OCI-LY7 (cell line): ENCODE results near the gene TAF3. TPM values are rescaled to one million over a fixed set of nuclear protein-coding genes. Genes with fewer than 3 reads are reported as not detected.

Source experiments
- BruUV-seq: library from RNA; stranded (reverse); fragments of 400-500 nt; replicated peaks from 2 replicates; lab custom pipeline; 2021; lab: Mats Ljungman, UMichigan
- CTCF ChIA-PET: fragments of 300-600 bp; sonication (Branson Sonifier 250); formaldehyde crosslinking; loops from one replicate; lab custom pipeline; 2022; ENCODE audit warnings: antibody characterized with exemption; ENCODE audit not compliant: unreplicated experiment; lab: Charles Lee
- POLR2A ChIA-PET: fragments of 300-600 bp; sonication (Branson Sonifier 250); formaldehyde crosslinking; loops from one replicate; lab custom pipeline; 2022; ENCODE audit warnings: antibody characterized with exemption; lab: Charles Lee
- DNase-seq: peaks from one replicate; pipeline ENCODE4 v3.0.0-alpha.2; 2015; ENCODE audit warnings: low spot score
- H2AFZ ChIP-seq: fragments of 200-600 bp; sonication (generic), shearing (Covaris generic); 2 replicates; pipeline ENCODE4 v1.6.1; 2014; ENCODE audit warnings: mild to moderate bottlenecking, antibody characterized with exemption, low read length, moderate library complexity
- H3K27ac ChIP-seq: fragments of 200-600 bp; sonication (generic); 2 replicates; pipeline ENCODE4 v1.5.1; 2014; ENCODE audit warnings: mixed run types, low read depth, mild to moderate bottlenecking, moderate library complexity, low read length, inconsistent platforms; ENCODE audit not compliant: poor library complexity, severe bottlenecking
- H3K36me3 ChIP-seq: fragments of 200-600 bp; sonication (generic); 2 replicates; pipeline ENCODE4 v1.6.1; 2014; ENCODE audit warnings: mild to moderate bottlenecking, antibody characterized with exemption, low read length, moderate library complexity, mixed read lengths; ENCODE audit not compliant: insufficient read depth
- H3K4me1 ChIP-seq: fragments of 200-600 bp; sonication (generic); 2 replicates; pipeline ENCODE4 v1.5.1; 2014; ENCODE audit warnings: mild to moderate bottlenecking, low read length; ENCODE audit not compliant: insufficient read depth, poor library complexity, severe bottlenecking
- H3K4me2 ChIP-seq: fragments of 200-600 bp; sonication (generic); 2 replicates; pipeline ENCODE4 v1.6.1; 2014; ENCODE audit warnings: mild to moderate bottlenecking, low read length
- H3K4me3 ChIP-seq: fragments of 200-600 bp; sonication (generic); 2 replicates; pipeline ENCODE4 v1.5.1; 2014; ENCODE audit warnings: mild to moderate bottlenecking, low read depth, low read length; ENCODE audit not compliant: poor library complexity, severe bottlenecking
- H3K79me2 ChIP-seq: fragments of 200-600 bp; sonication (generic); 2 replicates; pipeline ENCODE4 v1.6.1; 2016; ENCODE audit warnings: low read depth, mild to moderate bottlenecking, low read length, moderate library complexity, mixed read lengths; ENCODE audit not compliant: insufficient read depth
- H3K9me2 ChIP-seq: fragments of 200-600 bp; sonication (generic); 2 replicates; pipeline ENCODE4 v1.6.1; 2016; ENCODE audit warnings: mild to moderate bottlenecking, low read length, mixed read lengths; ENCODE audit not compliant: insufficient read depth
- H3K9me3 ChIP-seq: fragments of 200-600 bp; sonication (generic); 2 replicates; pipeline ENCODE4 v1.6.1; 2014; ENCODE audit warnings: mild to moderate bottlenecking, mixed run types, low read length, mixed read lengths
- H4K20me1 ChIP-seq: fragments of 200-600 bp; sonication (generic); 2 replicates; pipeline ENCODE4 v1.6.1; 2014; ENCODE audit warnings: mild to moderate bottlenecking, antibody characterized with exemption, low read length, moderate library complexity, mixed read lengths; ENCODE audit not compliant: insufficient read depth
- EZH2phosphoT487 ChIP-seq: fragments of 200-600 bp; sonication (generic); IDR thresholded peaks from 2 replicates; pipeline ENCODE4 v1.6.1; 2018; ENCODE audit warnings: low read depth, borderline replicate concordance, mild to moderate bottlenecking, mixed run types, antibody characterized with exemption, low read length, moderate library complexity, mixed read lengths
- intact Hi-C: fragments of 100-400 bp; cut with micrococcal nuclease; formaldehyde crosslinking; loops from one replicate; pipeline ENCODE4 v1.10.0; 2022; ENCODE audit not compliant: unreplicated experiment
- total RNA-seq, 2 experiments: library from RNA; depleted of rRNA in 1 of 2; stranded (reverse); fragments of >200 nt in 1 of 2; shearing (Covaris generic) in 1 of 2; gene quantifications; 2 replicates each; pipeline ENCODE4 v1.2.3, GENCODE V29; 2014 to 2022
- TF ChIP-seq, protein P1 (sequence below): fragments of 200-600 bp; sonication (generic); conservative IDR thresholded peaks from 2 replicates; pipeline ENCODE4 v1.5.1; 2014; ENCODE audit warnings: mild to moderate bottlenecking, antibody characterized with exemption, low read length, moderate library complexity, mixed read lengths

The TAF3 gene
- total RNA-seq, 2 experiments from 2014 or later = 3.8 to 11.1 TPM

DNA sequence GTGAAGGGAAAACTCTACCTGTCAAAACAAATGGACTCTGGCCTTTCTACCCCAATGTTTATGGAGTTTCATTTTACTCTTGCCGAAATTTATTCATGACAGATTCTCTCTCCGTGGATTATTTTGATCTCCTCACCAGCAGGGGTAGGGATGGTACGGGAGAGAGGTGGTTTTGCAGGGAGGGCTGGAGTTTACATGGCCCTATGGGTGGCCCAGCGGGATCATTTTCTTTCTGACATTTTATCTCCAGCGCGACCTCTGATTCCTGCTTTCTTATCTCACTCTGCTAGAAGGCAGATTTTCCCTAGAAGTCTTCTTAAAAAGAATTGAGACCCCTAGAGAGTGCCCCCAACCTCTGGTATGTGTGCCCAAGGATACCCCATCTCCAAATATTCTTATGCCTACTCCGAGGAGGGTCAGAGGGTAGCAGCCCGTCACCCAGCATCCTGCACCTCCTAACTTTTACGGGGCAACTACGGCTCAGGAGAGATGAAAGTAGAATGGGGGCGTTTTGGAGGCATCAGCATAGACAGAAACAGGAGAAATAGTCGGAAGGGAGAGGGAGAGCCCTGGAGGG is 226.1 kb downstream of the TAF3 start:
- Histone ChIP-seq H3K9me2 (no peaks in the 10 kb centered on the region), H3K79me2 (no peaks in the 10 kb centered on the region), H4K20me1 (no peaks in the 10 kb centered on the region), H3K27ac (no peak overlapping the region), H3K4me3 (no peak overlapping the region), H3K36me3 (no peaks in the 10 kb centered on the region), H3K9me3 (no peaks in the 10 kb centered on the region), H2AFZ (no peak overlapping the region), H3K4me2 (no peak overlapping the region), H3K4me1 (no peaks in the 10 kb centered on the region)
- ChIA-PET POLR2A (no interaction called here), CTCF (no interaction called here)
- DNase-seq = no peak
- TF ChIP-seq, protein P1, sequence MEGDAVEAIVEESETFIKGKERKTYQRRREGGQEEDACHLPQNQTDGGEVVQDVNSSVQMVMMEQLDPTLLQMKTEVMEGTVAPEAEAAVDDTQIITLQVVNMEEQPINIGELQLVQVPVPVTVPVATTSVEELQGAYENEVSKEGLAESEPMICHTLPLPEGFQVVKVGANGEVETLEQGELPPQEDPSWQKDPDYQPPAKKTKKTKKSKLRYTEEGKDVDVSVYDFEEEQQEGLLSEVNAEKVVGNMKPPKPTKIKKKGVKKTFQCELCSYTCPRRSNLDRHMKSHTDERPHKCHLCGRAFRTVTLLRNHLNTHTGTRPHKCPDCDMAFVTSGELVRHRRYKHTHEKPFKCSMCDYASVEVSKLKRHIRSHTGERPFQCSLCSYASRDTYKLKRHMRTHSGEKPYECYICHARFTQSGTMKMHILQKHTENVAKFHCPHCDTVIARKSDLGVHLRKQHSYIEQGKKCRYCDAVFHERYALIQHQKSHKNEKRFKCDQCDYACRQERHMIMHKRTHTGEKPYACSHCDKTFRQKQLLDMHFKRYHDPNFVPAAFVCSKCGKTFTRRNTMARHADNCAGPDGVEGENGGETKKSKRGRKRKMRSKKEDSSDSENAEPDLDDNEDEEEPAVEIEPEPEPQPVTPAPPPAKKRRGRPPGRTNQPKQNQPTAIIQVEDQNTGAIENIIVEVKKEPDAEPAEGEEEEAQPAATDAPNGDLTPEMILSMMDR = no peak
- TF ChIP-seq EZH2phosphoT487 = no peak
- intact Hi-C loops = no loop called here
- BruUV-seq = no TSS peak

DNA sequence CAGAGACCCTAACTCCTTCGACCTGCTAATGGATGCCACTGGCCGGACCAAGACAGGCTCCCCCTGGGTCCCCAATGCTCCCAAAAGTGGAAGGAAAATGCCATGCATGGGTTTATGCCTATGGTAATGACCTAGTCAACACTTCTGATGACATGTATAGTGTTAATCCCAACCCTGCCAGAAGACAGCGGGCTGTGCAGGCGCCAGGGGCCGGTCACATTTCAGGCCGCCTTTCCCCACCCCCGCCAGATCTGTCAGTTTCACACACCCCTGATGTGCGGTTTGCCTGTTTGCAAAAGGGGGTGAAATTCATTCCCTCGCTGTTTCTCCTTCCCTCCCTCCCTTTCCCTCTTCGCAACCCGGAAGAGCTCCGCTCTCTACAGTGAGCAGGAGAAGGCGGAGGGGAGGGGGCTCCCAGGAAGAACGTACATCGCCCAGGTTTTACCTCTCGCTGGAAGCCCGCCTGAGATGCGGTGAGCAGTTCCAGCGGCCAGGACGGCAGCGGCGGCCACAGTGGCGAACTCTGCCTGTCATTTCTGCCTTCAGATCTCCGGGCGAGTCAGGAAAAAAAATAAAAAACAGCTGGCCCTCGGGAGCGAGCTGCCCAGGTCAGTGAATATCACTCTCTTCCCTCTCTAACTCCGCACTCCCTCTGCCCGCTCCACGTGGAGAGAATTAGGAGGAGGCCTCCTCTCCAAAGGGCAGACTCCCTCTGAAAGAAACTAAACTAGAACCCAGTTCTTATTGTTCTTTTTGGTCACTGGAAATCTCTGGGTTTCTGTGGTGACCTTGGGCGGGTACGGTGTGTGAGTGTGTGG is 226.8 kb downstream of the TAF3 start:
- Histone ChIP-seq H3K36me3 (no peaks in the 10 kb centered on the region), H3K27ac (no peak overlapping the region), H3K4me3 (no peak overlapping the region), H3K9me2 (no peaks in the 10 kb centered on the region), H3K4me1 (no peaks in the 10 kb centered on the region), H4K20me1 (no peaks in the 10 kb centered on the region), H3K79me2 (no peaks in the 10 kb centered on the region), H3K9me3 (no peaks in the 10 kb centered on the region), H2AFZ (no peak overlapping the region), H3K4me2 (no peak overlapping the region)
- TF ChIP-seq, protein P1 = no peak
- TF ChIP-seq EZH2phosphoT487 = no peak
- BruUV-seq = no TSS peak
- ChIA-PET POLR2A (no interaction called here), CTCF (interaction anchor here (0.6 kb wide), 1 partner anchor 13 kb away, joined by 4 read pairs; no protein-coding TSS in a partner anchor)
- intact Hi-C loops = no loop called here
- no peak for DNase-seq
